Right lobe of liver (tissue), 6 donors: Measurements from ENCODE around the gene HRK. TPM values are rescaled to one million over a fixed set of nuclear protein-coding genes. Genes with fewer than 3 reads are reported as not detected.

Experiments used
- ATAC-seq, 4 donors: fragments of 200-7000 bp; cut with Tn5 transposase; one replicate each; pipeline ENCODE4 v1.9.1; 2020; ENCODE audit warnings: mild to moderate bottlenecking in 4 of 4, moderate library complexity in 4 of 4
- DNase-seq, 3 donors: peaks; one replicate each; pipeline ENCODE4 v3.0.0-alpha.2; 2020
- H3K27ac ChIP-seq, 3 donors: fragments of 200-600 bp; one replicate each; pipeline ENCODE4 v1.8.0; 2022
- H3K27me3 ChIP-seq, 2 donors: fragments of 200-600 bp; one replicate each; pipeline ENCODE4 v1.8.0; 2022
- H3K36me3 ChIP-seq, 4 donors: fragments of 200-600 bp; sonication (generic) in 1 of 4; one replicate each; pipeline versions ENCODE4 v1.5.1 to v1.8.0; 2017 to 2022; ENCODE audit warnings: control low read depth in 1 of 4
- H3K4me1 ChIP-seq, 4 donors: fragments of 200-600 bp; sonication (generic) in 1 of 4; one replicate each; pipeline versions ENCODE4 v1.5.1 to v1.8.0; 2017 to 2022; ENCODE audit warnings: control low read depth in 1 of 4
- H3K4me3 ChIP-seq, 3 donors: fragments of 200-600 bp; one replicate each; pipeline ENCODE4 v1.8.0; 2022
- H3K9me3 ChIP-seq, 4 donors: fragments of 200-600 bp; sonication (generic) in 1 of 4; one replicate each; pipeline versions ENCODE4 v1.5.1 to v1.8.0; 2017 to 2022; ENCODE audit warnings: control low read depth in 1 of 4
- CTCF ChIP-seq, 4 donors: fragments of 200-600 bp in 3 of 4; fragments of 450-650 bp in 1 of 4; IDR thresholded peaks; one replicate each; pipeline versions ENCODE4 v1.5.1 to v1.8.0; 2016 to 2022; ENCODE audit warnings: antibody characterized with exemption in 4 of 4, mild to moderate bottlenecking in 2 of 4
- POLR2A ChIP-seq: fragments of 450-650 bp; IDR thresholded peaks from one replicate; pipeline ENCODE4 v1.6.1; 2017; ENCODE audit warnings: antibody characterized with exemption, mild to moderate bottlenecking
- WGBS: methylation state at CpG from one replicate; pipeline ENCODE4 v1.1.6; 2018; ENCODE audit warnings: low coverage, low lambda C conversion rate; ENCODE audit not compliant: insufficient coverage; ENCODE audit errors: missing lambda C conversion rate; 5-methylcytosine and 5-hydroxymethylcytosine counted together
- intact Hi-C, 2 donors: fragments of 100-400 bp; cut with DNase I; formaldehyde crosslinking; loops; one replicate each; pipeline versions ENCODE4 v1.11.2 to v1.14.1; 2022
- total RNA-seq, 6 experiments: library from RNA; depleted of rRNA in 2 of 6; stranded (reverse); fragments of >200 nt in 2 of 6; fragmentation: NEBNext Ultra II Directional in 3 of 6; extraction: Animal tissue kit (Norgen Biotek cat#: 25700) in 3 of 6; gene quantifications; one replicate each; pipeline versions ENCODE4 v1.1.0 to v1.2.4, GENCODE V29; 2016 to 2023
- donor health status: DM: no; HTN: yes; CAD: no.
- donor health status: DM: no; HTN: no; CAD: no.
- donor health status: DM: no; HTN: no; CAD: no.
- donor health status: DM: no; HTN: yes; CAD: no.
- donor health status: DM: no; HTN: yes; CAD: no.

HRK gene
- total RNA-seq, 6 experiments from 2014 or later, result not detected

GRCh38 chr12:116896411-116896924 lies 15.2 kb upstream of the HRK start:
- TF ChIP-seq CTCF (IDR thresholded peaks at IDR 0.05) (no peak), POLR2A (no peak)

GRCh38 chr12:116894913-116895312 lies 13.7 kb upstream of the HRK start:
- H3K36me3 ChIP-seq, result no peaks in the 10 kb centered on the region
- H3K27me3 ChIP-seq, result no peaks in the 10 kb centered on the region
- intact Hi-C loops, result no loop called here
- DNase-seq (no peak), ATAC-seq (no peak)
- H3K4me1 ChIP-seq, result no peaks in the 10 kb centered on the region
- TF ChIP-seq POLR2A (no peak), CTCF (IDR thresholded peaks at IDR 0.05) (no peak)
- H3K9me3 ChIP-seq, result no peaks in the 10 kb centered on the region
- no peak overlapping the region for H3K27ac ChIP-seq
- no peak overlapping the region for H3K4me3 ChIP-seq
- 79% methylated on average over 3 of the region's 3 CpGs for WGBS

More at GRCh38 chr12:116896411-116896924, 15.2 kb upstream of the HRK start:
- H3K27me3 ChIP-seq, result no peaks in the 10 kb centered on the region
- H3K4me1 ChIP-seq, result no peaks in the 10 kb centered on the region
- DNase-seq (no peak), ATAC-seq (no peak)
- intact Hi-C loops, result no loop called here
- 49% methylated on average over 6 of the region's 7 CpGs for WGBS
- H3K27ac ChIP-seq, result no peak overlapping the region
- H3K4me3 ChIP-seq, result no peak overlapping the region
- H3K9me3 ChIP-seq, result no peaks in the 10 kb centered on the region
- no peaks in the 10 kb centered on the region for H3K36me3 ChIP-seq

DNA sequence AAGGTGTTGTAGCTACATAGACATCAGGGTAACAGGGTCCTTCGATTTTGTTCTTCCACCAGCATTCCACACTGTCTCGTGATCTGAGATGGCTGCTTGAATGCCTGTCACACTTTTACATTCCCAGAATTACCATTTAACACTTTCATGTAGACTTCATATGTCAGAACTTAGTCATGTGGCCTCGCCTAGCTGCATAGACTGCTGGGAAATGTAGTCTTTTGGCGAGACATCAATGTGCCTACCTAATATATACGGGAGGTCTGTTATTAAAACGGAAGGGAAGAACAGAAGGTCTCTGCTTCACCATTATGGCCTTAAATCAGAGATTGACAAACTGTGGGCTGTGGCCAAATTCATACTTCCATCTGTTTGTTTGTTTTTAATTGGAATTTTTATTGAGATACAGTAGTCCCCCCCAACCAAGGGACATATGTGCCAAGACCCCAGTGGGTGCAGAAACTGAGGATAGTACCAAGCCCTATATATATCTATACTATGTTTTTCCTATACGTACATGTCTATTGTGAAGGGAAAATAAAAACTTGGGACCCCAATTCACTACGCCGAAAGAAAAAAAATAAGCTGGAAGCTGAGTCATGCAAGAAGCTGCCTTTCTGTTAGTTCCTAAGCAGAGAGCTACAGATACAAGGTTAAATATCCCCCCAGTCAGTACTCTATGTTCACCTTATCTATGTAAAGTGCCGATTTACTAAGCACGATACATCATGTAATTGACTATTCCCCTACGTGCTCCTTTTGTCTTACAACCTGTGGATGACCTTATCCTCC lies 11.3 kb upstream of the HRK start:
- 66% methylated on average over 12 of the region's 12 CpGs for WGBS
- intact Hi-C loops, result no loop called here
- no peak for ATAC-seq

GRCh38 chr12:116891019-116891418 lies 9.8 kb upstream of the HRK start:
- H3K27me3 ChIP-seq, result no peaks in the 10 kb centered on the region
- DNase-seq (no peak), ATAC-seq (no peak)
- H3K9me3 ChIP-seq, result no peaks in the 10 kb centered on the region
- no peak for TF ChIP-seq CTCF (IDR thresholded peaks at IDR 0.05)
- no peak for TF ChIP-seq POLR2A
- H3K27ac ChIP-seq, result no peak overlapping the region
- intact Hi-C loops, result no loop called here
- no peaks in the 10 kb centered on the region for H3K36me3 ChIP-seq
- 86% methylated on average over 3 of the region's 3 CpGs for WGBS
- no peak overlapping the region for H3K4me3 ChIP-seq
- no peaks in the 10 kb centered on the region for H3K4me1 ChIP-seq

More for the DNA sequence above, 11.3 kb upstream of the HRK start:
- Histone ChIP-seq H3K4me1 (no peaks in the 10 kb centered on the region), H3K27ac (no peak overlapping the region), H3K9me3 (no peaks in the 10 kb centered on the region), H3K4me3 (no peak overlapping the region), H3K27me3 (no peaks in the 10 kb centered on the region), H3K36me3 (no peaks in the 10 kb centered on the region)
- DNase-seq, result no peak
- TF ChIP-seq POLR2A (no peak), CTCF (IDR thresholded peaks at IDR 0.05) (no peak)
